ENCODE results near the gene CEACAM1. TPM values are rescaled to one million over a fixed set of nuclear protein-coding genes. Genes with fewer than 3 reads are reported as not detected.
A peak's percentile ranks its signal among the peaks of the same experiment; 100 is the strongest.

The CEACAM1 gene
- total and polyA plus RNA-seq, 2 of the 13 experiments (the other 11 are each of a cell fraction or from before 2014, with no cell fraction given), result 13.5 to 332 TPM

GRCh38 chr19:42477117-42477516 lies 51.2 kb downstream of the CEACAM1 start:
- H3K9me3 ChIP-seq (ENCODE audit: low read length), result no peaks in the 10 kb centered on the region
- POLR2A ChIA-PET, result interaction anchor here (0.7 to 1.8 kb wide), 2 partner anchors 12 to 21 kb away, joined by 3 to 6 read pairs; no protein-coding TSS in a partner anchor
- TF ChIP-seq ZNF121 (CRISPR knock-in tag; IDR thresholded peaks at IDR 0.05) (0 out of 2 replicates have a peak, but pooled peaks have one; percentile 33), ZNF460 (CRISPR knock-in tag; IDR thresholded peaks at IDR 0.05; ENCODE audit: borderline replicate concordance) (no peak), TEAD2 (CRISPR knock-in tag; IDR thresholded peaks at IDR 0.05) (no peak), ZNF274 (CRISPR knock-in tag; IDR thresholded peaks at IDR 0.05) (no peak)
- H3K27ac ChIP-seq (ENCODE audit: extremely low read length, insufficient read depth, low read length), result no peak overlapping the region
- H4K20me1 ChIP-seq (ENCODE audit: insufficient read depth, low read length), result no peaks in the 10 kb centered on the region
- no peak overlapping the region for H3K4me3 ChIP-seq (replicated peaks in 1 of 3; ENCODE audit: insufficient read depth in 1 of 3, low read depth in 2 of 3, low read length in 3 of 3)
- in situ Hi-C loops (cut with HindIII; ENCODE audit: extremely low pct_ligation_motif_present, low pct_unique_long_range_greater_than_20kb) (no loop called here), intact Hi-C loops (cut with micrococcal nuclease; ENCODE audit: unreplicated experiment) (no loop called here)
- H3K4me2 ChIP-seq (ENCODE audit: low read depth, low read length), result no peak overlapping the region
- no peaks in the 10 kb centered on the region for H3K27me3 ChIP-seq (ENCODE audit: control insufficient read depth in 1 of 2, insufficient read depth in 2 of 2, low read length in 2 of 2)
- ATAC-seq, result no peak
- DNase-seq (ENCODE audit: low spot score), result no peak
- no peaks in the 10 kb centered on the region for H3K36me3 ChIP-seq (replicated peaks in 1 of 2; ENCODE audit: control insufficient read depth in 1 of 2, insufficient read depth in 2 of 2, low read length in 2 of 2)
- 98% methylated on average over 2 of the region's 2 CpGs for WGBS (ENCODE audit: low lambda C conversion rate)
- CTCF ChIA-PET (ENCODE audit: low intra/inter-chr PET ratio, low total read pairs), result no interaction called here
- FAIRE-seq, result no peak
- H3K9ac ChIP-seq (ENCODE audit: insufficient read depth, low read depth, low read length), result no peak overlapping the region
- no peak overlapping the region for H2AFZ ChIP-seq (ENCODE audit: low read length)
- H3K79me2 ChIP-seq (ENCODE audit: insufficient read depth, low read length), result no peaks in the 10 kb centered on the region
- no TSS peak for BruUV-seq (replicated peaks)
- H3K4me1 ChIP-seq (ENCODE audit: insufficient read depth, low read length), result peaks cover 51% of the 10 kb centered on the region

GRCh38 chr19:42475366-42475765 lies 52.9 kb downstream of the CEACAM1 start:
- no peaks in the 10 kb centered on the region for H3K9me3 ChIP-seq (ENCODE audit: low read length)
- H3K79me2 ChIP-seq (ENCODE audit: insufficient read depth, low read length), result no peaks in the 10 kb centered on the region
- ChIA-PET POLR2A (interaction anchor here (1.5 kb wide), 1 partner anchor 23 kb away, joined by 7 read pairs; no protein-coding TSS in a partner anchor), CTCF (ENCODE audit: low intra/inter-chr PET ratio, low total read pairs) (no interaction called here)
- H3K27ac ChIP-seq (ENCODE audit: extremely low read length, insufficient read depth, low read length), result no peak overlapping the region
- H4K20me1 ChIP-seq (ENCODE audit: insufficient read depth, low read length), result no peaks in the 10 kb centered on the region
- intact Hi-C loops (cut with micrococcal nuclease; ENCODE audit: unreplicated experiment) (no loop called here), in situ Hi-C loops (cut with HindIII; ENCODE audit: extremely low pct_ligation_motif_present, low pct_unique_long_range_greater_than_20kb) (no loop called here)
- H3K36me3 ChIP-seq (replicated peaks in 1 of 2; ENCODE audit: control insufficient read depth in 1 of 2, insufficient read depth in 2 of 2, low read length in 2 of 2), result no peaks in the 10 kb centered on the region
- H3K9ac ChIP-seq (ENCODE audit: insufficient read depth, low read depth, low read length), result no peak overlapping the region
- H3K27me3 ChIP-seq (ENCODE audit: control insufficient read depth in 1 of 2, insufficient read depth in 2 of 2, low read length in 2 of 2), result no peaks in the 10 kb centered on the region
- FAIRE-seq (no peak), ATAC-seq (no peak), DNase-seq (ENCODE audit: low spot score) (no peak)
- WGBS (ENCODE audit: low lambda C conversion rate), result 96% methylated on average over 4 of the region's 4 CpGs
- H3K4me3 ChIP-seq (replicated peaks in 1 of 3; ENCODE audit: insufficient read depth in 1 of 3, low read depth in 2 of 3, low read length in 3 of 3), result no peak overlapping the region
- BruUV-seq (replicated peaks), result no TSS peak
- peaks cover 51% of the 10 kb centered on the region for H3K4me1 ChIP-seq (ENCODE audit: insufficient read depth, low read length)
- no peak overlapping the region for H2AFZ ChIP-seq (ENCODE audit: low read length)
- no peak overlapping the region for H3K4me2 ChIP-seq (ENCODE audit: low read depth, low read length)
- TF ChIP-seq HNF1A (IDR thresholded peaks at IDR 0.05; ENCODE audit: low read depth), result no peak
- no peak for TF ChIP-seq HNF1A (CRISPR knock-in tag; IDR thresholded peaks at IDR 0.05; ENCODE audit: borderline replicate concordance)
- no peak for TF ChIP-seq ZNF264 (CRISPR knock-in tag; IDR thresholded peaks at IDR 0.05)
- TF ChIP-seq ZBTB33 (CRISPR knock-in tag; IDR thresholded peaks at IDR 0.05), result no peak
- no peak for TF ChIP-seq ZBTB8A (CRISPR knock-in tag; IDR thresholded peaks at IDR 0.05; ENCODE audit: borderline replicate concordance, low read depth)
- TF ChIP-seq CENPBD1 (CRISPR knock-in tag; IDR thresholded peaks at IDR 0.05; ENCODE audit: borderline replicate concordance, low read depth), result no peak
- TF ChIP-seq FLYWCH1 (CRISPR knock-in tag; IDR thresholded peaks at IDR 0.05), result no peak
- no peak for TF ChIP-seq SIX4 (CRISPR knock-in tag; IDR thresholded peaks at IDR 0.05)

Measured in HepG2 (cell line).